Activated CD8-positive, alpha-beta T cell treated with anti-CD3 and anti-CD28 coated beads, Interleukin-2, amount 10 ng/mL, durations not matched to agents 7 days and 5 days (primary cell): Measurements from ENCODE around the gene ACSM6. TPM values are rescaled to one million over a fixed set of nuclear protein-coding genes. Genes with fewer than 3 reads are reported as not detected.
A peak's percentile ranks its signal among the peaks of the same experiment; 100 is the strongest.
"Not testable (repeated sequence)": the region's sequence is repeated elsewhere in the genome, so short reads cannot be mapped to it uniquely, and the experiment has no call there.

Experiments used
- ATAC-seq: fragments of 150-1000 bp; cut with Tn5 transposase; one replicate; pipeline ENCODE4 v1.10.0; 2021; ENCODE audit warnings: moderate library complexity
- CTCF ChIA-PET: fragments of 350-600 bp; sonication (Branson Sonifier 250); formaldehyde crosslinking; loops from one replicate; lab custom pipeline; 2021; ENCODE audit warnings: antibody characterized with exemption; lab: Charles Lee
- POLR2A ChIA-PET: fragments of 350-600 bp; sonication (Branson Sonifier 250); formaldehyde crosslinking; loops from one replicate; lab custom pipeline; 2021; ENCODE audit warnings: antibody characterized with exemption; lab: Charles Lee
- DNase-seq: peaks from one replicate; pipeline ENCODE4 v3.0.0-alpha.2; 2020
- H3K27ac Mint-ChIP-seq: one replicate; pipeline ENCODE4 v1.8.0; 2021; ENCODE audit warnings: mild to moderate bottlenecking, mixed read lengths
- H3K27me3 Mint-ChIP-seq: one replicate; pipeline ENCODE4 v1.8.0; 2021; ENCODE audit warnings: low read depth, mixed read lengths
- H3K36me3 Mint-ChIP-seq: one replicate; pipeline ENCODE4 v1.8.0; 2021; ENCODE audit warnings: low read depth, mixed read lengths
- H3K4me1 Mint-ChIP-seq: one replicate; pipeline ENCODE4 v1.8.0; 2021; ENCODE audit warnings: low read depth, mixed read lengths
- H3K4me3 Mint-ChIP-seq: one replicate; pipeline ENCODE4 v1.8.0; 2021; ENCODE audit warnings: mild to moderate bottlenecking, mixed read lengths
- H3K9me3 Mint-ChIP-seq: one replicate; pipeline ENCODE4 v1.8.0; 2022; ENCODE audit warnings: mixed read lengths; ENCODE audit not compliant: insufficient read depth
- total RNA-seq, 2 experiments: library from RNA; stranded (reverse); gene quantifications; one replicate each; pipeline ENCODE4 v1.2.3, GENCODE V29; 2021

Gene ACSM6
- total RNA-seq, 2 experiments from 2014 or later: not detected

DNA sequence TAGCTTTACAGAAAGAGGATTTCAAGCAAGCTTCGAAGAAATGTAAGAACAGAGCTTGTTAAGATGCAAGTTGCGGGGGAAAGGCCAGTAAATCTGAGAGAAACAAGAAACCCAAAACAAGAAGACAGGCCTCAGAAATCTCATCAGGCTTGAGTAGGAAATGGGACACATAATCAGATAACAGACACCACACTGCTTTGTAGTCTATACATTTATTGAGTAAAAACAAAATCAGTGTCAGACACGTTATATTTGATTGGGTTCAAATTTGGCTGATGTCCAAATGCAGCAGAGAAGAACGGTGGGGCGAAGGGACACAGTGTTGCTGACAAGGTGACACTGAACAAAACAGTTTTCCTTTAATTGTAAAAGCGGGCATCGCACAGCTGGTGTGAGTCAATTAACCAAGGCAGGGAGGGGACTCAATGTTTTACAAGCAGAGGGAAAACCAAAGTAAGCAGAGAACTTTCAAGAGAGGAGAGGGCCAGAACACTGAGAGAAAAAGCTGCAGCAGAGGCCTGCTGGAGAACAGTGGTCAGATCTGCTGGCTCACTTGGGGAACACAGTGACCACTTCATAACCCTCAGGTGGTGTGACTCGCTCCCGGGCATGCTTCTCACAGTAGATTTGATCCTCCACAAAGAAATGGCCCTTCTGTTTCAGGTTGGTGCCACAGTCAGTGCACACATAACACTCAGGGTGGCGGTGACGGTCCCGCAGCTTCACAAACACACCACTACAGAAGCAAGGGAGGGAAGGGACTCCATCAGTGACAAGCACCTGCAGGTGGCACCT lies 43.5 kb downstream of the ACSM6 start:
- ChIA-PET POLR2A (no interaction called here), CTCF (interaction anchor here (2.9 to 4.8 kb wide), 2 partner anchors 8 to 125 kb away, joined by 15 to 17 read pairs; no protein-coding TSS in a partner anchor)
- Mint-ChIP-seq H3K4me1 (peaks cover 23% of the 10 kb centered on the region), H3K36me3 (no peaks in the 10 kb centered on the region), H3K27ac (no peak overlapping the region), H3K27me3 (no peaks in the 10 kb centered on the region), H3K4me3 (no peak overlapping the region), H3K9me3 (no peaks in the 10 kb centered on the region)
- ATAC-seq: no peak
- no peak for DNase-seq

DNA sequence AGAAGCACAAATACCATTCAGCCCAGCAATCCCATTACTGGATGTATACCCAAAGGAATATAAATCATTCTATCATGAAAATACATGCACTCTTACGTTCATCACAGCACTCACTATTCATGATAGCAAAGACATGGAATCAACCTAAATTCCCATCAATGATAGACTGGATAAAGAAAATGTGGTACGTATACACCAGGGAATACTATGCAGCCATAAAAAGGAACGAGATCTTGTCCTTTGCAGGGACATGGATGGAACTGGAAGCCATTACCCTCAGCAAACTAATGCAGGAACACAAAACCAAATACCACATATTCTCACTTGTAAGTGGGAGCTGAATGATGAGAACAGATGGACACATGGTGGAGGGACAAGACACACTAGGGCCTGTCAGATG lies 46.1 kb downstream of the ACSM6 start:
- ATAC-seq, H3K27me3 Mint-ChIP-seq, H3K4me3 Mint-ChIP-seq, H3K36me3 Mint-ChIP-seq, DNase-seq, POLR2A ChIA-PET, H3K27ac Mint-ChIP-seq, H3K9me3 Mint-ChIP-seq: not testable (repeated sequence)
- peaks cover 24% of the 10 kb centered on the region for H3K4me1 Mint-ChIP-seq
- CTCF ChIA-PET: interaction anchor here (1.9 to 4.8 kb wide), 2 partner anchors 106 to 122 kb away, joined by 5 to 17 read pairs; no protein-coding TSS in a partner anchor

GRCh38 chr10:95240811-95241210 lies 46.8 kb downstream of the ACSM6 start:
- CTCF ChIA-PET: interaction anchor here (1.9 to 4.8 kb wide), 2 partner anchors 107 to 121 kb away, joined by 5 to 17 read pairs; no protein-coding TSS in a partner anchor
- Mint-ChIP-seq H3K4me1 (peaks cover 25% of the 10 kb centered on the region), H3K27ac (no peak overlapping the region), H3K9me3 (no peaks in the 10 kb centered on the region), H3K36me3 (no peaks in the 10 kb centered on the region), H3K4me3 (no peak overlapping the region), H3K27me3 (no peaks in the 10 kb centered on the region)
- DNase-seq (no peak), ATAC-seq (no peak)
- POLR2A ChIA-PET: no interaction called here

- Mint-ChIP-seq H3K4me1 (peaks cover 24% of the 10 kb centered on the region), H3K9me3 (no peaks in the 10 kb centered on the region), H3K36me3 (no peaks in the 10 kb centered on the region), H3K4me3 (no peak overlapping the region), H3K27me3 (no peaks in the 10 kb centered on the region), H3K27ac (no peak overlapping the region)
- ATAC-seq (no peak), DNase-seq (no peak)
- ChIA-PET POLR2A (no interaction called here), CTCF (interaction anchor here (1.9 to 4.8 kb wide), 2 partner anchors 108 to 121 kb away, joined by 5 to 17 read pairs; no protein-coding TSS in a partner anchor)
Observed at GRCh38 chr10:95241533-95241932, 47.5 kb downstream of the ACSM6 start.

DNA sequence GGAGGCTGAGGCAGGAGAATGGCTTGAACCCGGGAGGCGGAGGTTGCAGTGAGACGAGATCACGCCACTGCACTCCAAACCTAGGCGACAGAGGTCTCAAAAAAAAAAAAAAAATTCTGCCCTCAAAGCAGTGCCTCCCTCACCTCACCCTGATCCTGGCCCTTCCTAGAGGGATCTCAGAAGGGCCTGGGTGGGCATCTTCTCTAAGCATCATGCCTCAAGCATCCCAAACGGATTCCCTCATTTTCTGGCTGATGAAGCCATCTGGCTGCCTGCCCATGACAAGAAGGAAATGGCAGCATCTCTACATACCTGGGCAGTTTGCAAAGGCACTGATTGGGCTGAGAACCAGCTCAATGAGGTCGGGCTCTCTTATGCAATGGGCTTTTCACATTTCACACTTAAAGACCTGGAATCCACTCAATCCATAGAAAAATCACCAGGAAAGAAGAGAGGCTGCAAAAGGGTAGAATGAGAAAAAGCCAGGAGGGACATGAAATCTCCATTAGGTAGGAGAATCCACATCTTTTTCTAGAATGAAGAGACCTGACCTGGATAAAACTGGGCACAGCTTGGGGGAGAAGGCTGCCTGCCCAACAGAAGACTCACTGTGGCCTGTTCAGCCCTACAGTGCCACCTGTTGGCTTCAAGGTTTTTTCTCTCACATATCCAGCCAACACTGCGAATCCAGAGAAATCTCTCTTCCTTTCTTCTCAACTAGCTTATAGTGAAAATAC lies 48.7 kb downstream of the ACSM6 start:
- Mint-ChIP-seq H3K4me3 (no peak overlapping the region), H3K27ac (no peak overlapping the region), H3K27me3 (no peaks in the 10 kb centered on the region), H3K9me3 (no peaks in the 10 kb centered on the region), H3K36me3 (no peaks in the 10 kb centered on the region), H3K4me1 (peaks cover 17% of the 10 kb centered on the region)
- CTCF ChIA-PET: interaction anchor here (0.6 to 6.6 kb wide), 38 partner anchors 8 to 617 kb away, joined by 3 to 265 read pairs (median 4); partner anchors contain the start of gene PDLIM1
- POLR2A ChIA-PET: no interaction called here
- no peak for ATAC-seq
- DNase-seq: peak; percentile 57

DNA sequence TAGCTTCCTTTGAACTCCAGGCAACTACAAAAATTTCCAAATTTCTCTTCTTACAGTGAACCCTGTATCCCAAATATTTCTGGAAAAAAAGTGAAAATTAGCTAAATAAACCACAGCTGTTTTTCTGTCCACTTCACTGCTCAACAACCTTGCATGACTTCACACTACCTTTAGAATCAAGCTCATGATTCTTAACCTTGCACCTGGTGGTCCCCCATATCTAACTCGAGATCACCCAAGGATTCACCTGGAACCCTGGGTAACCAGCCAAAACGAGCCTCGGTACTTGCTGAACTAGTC lies 49.2 kb downstream of the ACSM6 start:
- Mint-ChIP-seq H3K27ac (no peak overlapping the region), H3K4me3 (no peak overlapping the region), H3K9me3 (no peaks in the 10 kb centered on the region), H3K27me3 (no peaks in the 10 kb centered on the region), H3K4me1 (peaks cover 17% of the 10 kb centered on the region), H3K36me3 (no peaks in the 10 kb centered on the region)
- CTCF ChIA-PET: interaction anchor here (0.6 to 6.6 kb wide), 40 partner anchors 8 to 617 kb away, joined by 3 to 265 read pairs (median 4); partner anchors contain the start of gene PDLIM1
- ATAC-seq: no peak
- POLR2A ChIA-PET: no interaction called here
- DNase-seq: no peak

DNA sequence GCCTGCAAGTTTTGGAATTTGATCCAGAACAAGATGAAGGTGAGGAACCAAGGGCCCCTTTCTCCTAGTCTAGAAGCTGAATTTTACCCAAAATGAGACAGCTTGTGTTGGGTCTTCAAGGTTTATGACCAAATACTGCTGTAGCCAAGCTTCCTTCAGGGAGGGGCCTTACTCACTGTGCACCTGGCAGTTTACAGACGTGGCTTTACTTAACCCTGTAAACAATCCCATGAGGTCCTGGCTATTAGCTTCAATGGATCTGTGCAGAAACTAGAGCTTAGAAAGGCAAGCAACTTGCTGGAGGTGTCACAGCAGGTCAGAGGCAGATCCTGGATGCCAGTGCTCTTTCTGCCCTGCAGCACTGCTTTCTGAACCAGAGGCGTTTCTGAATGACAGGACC lies 50.1 kb downstream of the ACSM6 start:
- H3K27me3 Mint-ChIP-seq: no peaks in the 10 kb centered on the region
- ChIA-PET POLR2A (no interaction called here), CTCF (interaction anchor here (0.7 to 6.6 kb wide), 22 partner anchors 11 to 614 kb away, joined by 3 to 265 read pairs (median 4); no protein-coding TSS in a partner anchor)
- H3K27ac Mint-ChIP-seq: no peak overlapping the region
- H3K36me3 Mint-ChIP-seq: no peaks in the 10 kb centered on the region
- no peak overlapping the region for H3K4me3 Mint-ChIP-seq
- H3K4me1 Mint-ChIP-seq: peaks cover 17% of the 10 kb centered on the region
- DNase-seq: no peak
- ATAC-seq: no peak
- no peaks in the 10 kb centered on the region for H3K9me3 Mint-ChIP-seq

DNA sequence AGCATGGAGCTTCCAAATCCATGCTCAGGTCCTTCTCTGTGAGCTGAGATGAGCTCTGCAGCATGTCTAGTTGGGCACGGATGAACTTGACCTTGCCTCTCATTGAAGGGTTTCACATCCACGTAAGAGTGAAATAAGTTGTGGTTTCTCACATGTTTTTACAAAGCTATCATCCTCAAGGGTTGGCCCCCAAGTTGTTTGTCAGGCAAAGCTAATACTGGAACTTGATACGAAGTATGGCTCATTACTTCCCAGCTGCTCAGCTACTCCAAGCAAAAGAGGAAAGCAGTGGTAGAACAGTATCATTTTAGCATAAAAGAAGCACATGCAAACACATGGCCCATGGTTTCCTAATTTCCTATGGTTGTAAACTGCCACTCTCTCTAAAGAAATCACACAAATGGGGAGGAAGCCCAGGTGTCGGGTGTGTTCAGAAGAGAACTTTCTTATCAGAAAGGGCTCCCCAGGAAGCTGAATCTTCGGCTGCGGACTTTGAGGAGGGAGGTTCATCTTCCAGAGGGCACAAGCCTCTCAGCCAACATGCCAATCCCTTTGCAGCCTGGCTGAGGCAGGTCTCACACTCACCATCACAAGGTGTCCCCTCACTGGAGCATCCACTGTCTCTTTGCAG lies 51.5 kb downstream of the ACSM6 start:
- H3K27ac Mint-ChIP-seq: no peak overlapping the region
- DNase-seq (no peak), ATAC-seq (peak; percentile 41)
- no peaks in the 10 kb centered on the region for H3K9me3 Mint-ChIP-seq
- no peaks in the 10 kb centered on the region for H3K36me3 Mint-ChIP-seq
- CTCF ChIA-PET: interaction anchor here (0.8 to 6.6 kb wide), 21 partner anchors 8 to 359 kb away, joined by 3 to 265 read pairs (median 4); no protein-coding TSS in a partner anchor
- POLR2A ChIA-PET: no interaction called here
- H3K4me1 Mint-ChIP-seq: peaks cover 17% of the 10 kb centered on the region
- no peaks in the 10 kb centered on the region for H3K27me3 Mint-ChIP-seq
- H3K4me3 Mint-ChIP-seq: no peak overlapping the region

GRCh38 chr10:95246582-95247051 lies 52.6 kb downstream of the ACSM6 start:
- H3K4me1 Mint-ChIP-seq: peaks cover 17% of the 10 kb centered on the region
- ATAC-seq: peak; percentile 84
- POLR2A ChIA-PET: no interaction called here
- H3K36me3 Mint-ChIP-seq: no peaks in the 10 kb centered on the region
- no peaks in the 10 kb centered on the region for H3K27me3 Mint-ChIP-seq
- no peak overlapping the region for H3K4me3 Mint-ChIP-seq
- peak; percentile 81 for DNase-seq
- H3K27ac Mint-ChIP-seq: no peak overlapping the region
- H3K9me3 Mint-ChIP-seq: no peaks in the 10 kb centered on the region
- CTCF ChIA-PET: interaction anchor here (0.7 to 6.6 kb wide), 25 partner anchors 9 to 617 kb away, joined by 3 to 265 read pairs (median 4); no protein-coding TSS in a partner anchor

DNA sequence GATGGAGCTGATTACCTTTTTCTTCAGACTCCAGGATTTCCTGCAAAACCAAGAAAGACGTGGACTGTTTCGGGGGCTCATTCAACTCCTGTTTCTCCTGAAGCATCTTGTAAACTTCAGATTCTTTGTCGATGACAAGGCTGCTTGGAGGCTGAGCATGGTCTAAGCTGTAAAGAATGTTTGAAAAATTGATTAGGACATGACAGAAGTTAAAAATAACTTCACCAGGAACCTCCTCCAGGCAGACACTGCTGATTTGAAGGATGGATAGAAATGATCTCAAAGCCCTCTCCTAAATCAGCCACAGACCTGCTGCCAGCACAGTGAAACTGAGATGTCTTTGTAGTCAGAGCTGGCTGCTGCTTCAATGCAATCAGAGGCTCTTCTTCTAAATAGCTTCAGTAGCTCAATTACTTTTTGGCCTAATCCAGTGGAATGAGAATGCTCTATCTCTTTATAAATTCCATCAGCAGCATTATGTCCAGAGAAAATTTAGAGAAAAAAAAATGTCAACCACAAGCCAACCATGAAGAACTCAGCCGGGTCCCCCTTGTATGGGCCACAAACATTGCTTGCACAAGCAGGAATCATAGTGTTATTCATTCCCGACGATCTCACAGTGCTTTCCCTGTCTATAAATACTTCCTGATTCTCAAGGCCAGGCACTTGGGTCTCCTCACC lies 53.3 kb downstream of the ACSM6 start:
- peaks cover 4% of the 10 kb centered on the region for H3K27me3 Mint-ChIP-seq
- ATAC-seq: no peak

More for the DNA sequence above, 53.3 kb downstream of the ACSM6 start:
- no peaks in the 10 kb centered on the region for H3K9me3 Mint-ChIP-seq
- no peak overlapping the region for H3K27ac Mint-ChIP-seq
- H3K36me3 Mint-ChIP-seq: no peaks in the 10 kb centered on the region
- POLR2A ChIA-PET: no interaction called here
- DNase-seq: no peak
- no peak overlapping the region for H3K4me3 Mint-ChIP-seq
- peaks cover 17% of the 10 kb centered on the region for H3K4me1 Mint-ChIP-seq
- CTCF ChIA-PET: interaction anchor here (0.7 to 6.6 kb wide), 18 partner anchors 10 to 618 kb away, joined by 3 to 265 read pairs (median 4); no protein-coding TSS in a partner anchor
